Measurements from ENCODE around the gene PPARD.
A peak's percentile ranks its signal among the peaks of the same experiment; 100 is the strongest.

Gene PPARD

DNA sequence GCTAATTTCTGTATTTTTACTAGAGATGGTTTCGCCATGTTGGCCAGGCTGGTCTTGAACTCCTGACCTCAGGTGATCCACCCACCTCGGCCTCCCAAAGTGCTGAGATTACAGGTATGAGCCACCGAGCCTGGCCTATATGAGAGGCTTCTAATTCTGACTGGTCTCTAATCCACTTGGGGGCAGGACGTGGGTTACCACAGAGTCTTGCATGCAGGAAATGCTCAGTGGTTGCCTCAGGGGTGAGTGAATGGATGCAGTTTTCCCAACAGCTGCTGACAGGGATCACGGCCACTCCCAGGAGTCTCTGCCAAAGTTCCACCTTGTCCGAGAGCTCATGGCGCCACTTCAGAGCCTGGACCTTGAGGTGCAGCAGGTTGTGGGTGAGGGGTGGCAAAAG lies 103.3 kb downstream of the PPARD start:
- DNase-seq: peak; percentile 53

DNA sequence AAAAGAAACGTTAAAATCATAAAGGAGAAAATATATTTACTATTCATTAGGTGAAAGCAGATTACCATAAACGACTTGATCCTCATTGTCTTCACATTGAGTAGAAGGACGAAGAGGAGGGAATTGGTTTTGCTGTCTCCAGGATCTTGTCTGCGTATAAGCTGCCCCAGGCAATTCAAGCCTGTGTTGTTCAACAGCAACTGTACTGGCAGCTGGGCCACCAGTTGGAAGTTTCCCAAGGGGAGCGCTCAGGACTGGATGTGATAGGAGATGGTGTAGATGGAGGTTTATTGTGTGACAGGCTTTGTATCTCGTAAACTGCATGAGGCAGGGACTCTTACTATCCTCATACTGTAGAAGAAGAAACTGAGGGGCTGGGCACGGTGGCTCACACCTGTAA lies 105.8 kb downstream of the PPARD start:
- no peak for DNase-seq

GRCh38 chr6:35449287-35449881 lies 107.0 kb downstream of the PPARD start:
- DNase-seq: peak; percentile 84

DNA sequence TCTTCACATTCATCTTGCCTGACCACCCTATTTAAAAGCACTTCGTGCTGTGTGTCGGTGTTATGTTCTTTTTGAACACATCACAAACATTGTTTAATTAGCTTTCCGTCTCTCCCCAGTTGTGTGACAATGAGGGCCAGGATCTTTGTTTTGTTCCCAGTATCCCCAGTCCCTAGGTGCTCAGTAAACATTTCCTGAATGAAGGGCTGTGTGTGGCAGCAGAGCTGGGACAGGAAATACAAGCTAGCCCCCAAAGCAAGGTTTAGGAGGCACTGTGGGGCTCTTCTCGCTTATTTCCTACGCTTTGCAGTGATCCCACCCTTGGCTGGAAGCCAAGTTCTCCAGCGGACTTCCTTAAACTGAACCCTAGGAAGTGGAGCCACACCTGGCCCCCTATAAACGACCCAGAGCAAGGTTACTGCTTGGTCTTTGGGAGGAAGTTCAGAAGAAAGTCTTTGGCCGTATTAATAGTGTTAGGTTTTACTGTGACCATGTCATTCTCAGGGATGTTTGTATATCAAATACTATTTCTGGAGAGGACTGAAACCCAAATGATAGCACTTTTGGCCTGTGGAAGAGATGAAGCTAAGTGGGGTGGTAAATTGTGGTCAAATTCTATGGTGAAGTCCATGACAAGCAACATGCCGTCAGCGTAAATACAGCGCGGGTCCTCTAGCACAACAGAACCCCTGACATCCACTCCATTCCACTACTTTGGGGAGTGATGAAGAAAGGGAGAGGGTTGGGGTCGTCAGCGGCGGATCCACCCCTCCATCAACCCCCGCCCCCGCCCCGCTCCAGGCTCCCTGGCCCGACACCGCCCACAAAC lies 109.2 kb downstream of the PPARD start:
- no peak for DNase-seq

GRCh38 chr6:35452183-35453090 lies 110.1 kb downstream of the PPARD start, which contains the start of gene FANCE:
FANCE (plus strand) TSS chr6:35452338; CDS start chr6:35452546, 208 bp downstream.
- peak; percentile 97 for DNase-seq

DNA sequence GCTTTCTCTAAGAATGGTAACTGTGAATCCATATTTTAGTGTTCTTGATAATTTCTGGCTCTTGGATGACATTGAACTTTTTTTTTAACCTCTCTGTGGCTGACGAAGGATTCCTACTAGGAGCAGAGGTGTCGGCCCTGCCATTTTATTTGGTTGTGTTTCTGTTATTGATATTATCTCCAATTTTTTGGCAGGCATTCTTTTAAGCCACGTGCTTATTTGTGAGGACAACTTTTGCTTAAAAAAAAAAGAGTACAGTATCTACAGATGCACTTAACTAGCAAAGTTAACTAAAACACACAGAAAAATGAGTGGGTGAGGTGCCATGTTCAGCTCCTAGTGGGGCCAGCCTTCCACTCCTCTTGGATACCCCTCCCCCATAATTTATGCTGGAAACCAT lies 110.9 kb downstream of the PPARD start:
- DNase-seq: no peak

DNA sequence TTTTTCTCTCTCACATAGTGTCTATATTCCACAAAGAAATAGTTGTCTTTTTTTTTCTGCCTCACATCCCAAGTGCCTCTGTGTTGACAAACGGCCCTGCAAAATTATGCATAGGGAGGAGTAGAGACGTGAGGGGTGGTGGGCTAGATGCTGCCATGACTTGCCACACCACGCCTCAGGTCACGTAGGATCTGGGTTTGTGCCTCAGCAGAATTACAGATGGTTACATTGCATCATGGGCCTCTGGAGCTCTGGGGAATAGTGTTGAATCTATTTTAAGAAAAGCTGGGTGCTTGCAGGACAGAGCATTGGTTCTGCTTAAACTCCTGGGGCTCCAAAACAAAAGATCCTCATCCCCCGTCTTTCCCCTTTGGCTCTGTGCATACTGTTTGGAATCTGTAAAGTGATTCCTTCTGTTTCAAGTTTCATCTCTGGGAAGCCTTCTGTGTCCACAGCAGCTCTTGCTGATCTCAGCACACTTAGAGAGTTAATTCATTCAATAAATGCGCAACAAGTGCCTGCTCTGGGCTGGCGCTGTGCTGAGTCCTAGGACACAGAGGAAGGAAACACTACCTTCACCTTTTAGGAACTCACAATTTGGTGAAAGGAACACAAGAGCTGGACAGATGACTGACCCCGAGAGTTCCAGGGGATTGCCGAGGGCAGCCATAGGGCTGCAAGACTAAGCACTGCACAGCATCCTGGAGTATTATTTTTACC lies 112.2 kb downstream of the PPARD start:
- no peak for DNase-seq

DNA sequence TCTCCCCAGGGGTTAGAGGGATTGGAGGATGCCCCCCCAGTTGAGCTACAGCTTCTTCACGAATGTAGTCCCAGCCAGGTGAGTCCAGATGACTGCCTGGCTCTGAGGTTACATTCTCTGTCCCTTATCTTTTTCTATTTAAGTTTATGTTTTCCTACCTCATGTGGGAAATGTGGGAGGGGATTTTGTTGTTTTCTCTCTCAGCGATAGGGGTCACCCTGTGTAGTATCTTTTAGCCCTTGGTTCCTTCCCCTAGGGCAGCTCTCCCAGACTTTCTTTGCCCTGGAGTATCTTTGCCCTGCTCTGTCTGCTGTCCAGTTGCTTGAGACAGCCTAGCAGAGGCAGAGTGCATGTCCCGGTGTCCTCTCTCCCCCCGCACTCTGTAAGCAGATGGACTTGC lies 115.5 kb downstream of the PPARD start:
- no peak for DNase-seq

DNA sequence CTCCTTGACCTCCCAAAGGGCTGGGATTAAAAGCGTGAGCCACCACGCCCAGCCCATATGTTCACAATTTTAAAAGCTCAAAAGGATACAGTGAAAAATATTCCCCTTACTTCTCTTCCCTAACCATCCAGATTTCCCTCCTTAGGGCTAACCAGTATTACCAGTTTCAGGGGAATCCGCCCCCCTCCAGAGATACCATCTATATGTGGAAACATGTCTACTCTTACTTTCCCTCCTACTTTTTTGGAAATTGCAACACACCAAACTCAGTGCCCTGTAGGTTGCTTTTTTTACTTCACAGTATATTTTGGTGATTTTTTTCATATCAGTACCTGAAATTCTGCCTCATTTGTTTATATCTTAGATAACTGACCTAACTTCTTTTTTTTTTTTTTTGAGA lies 118.9 kb downstream of the PPARD start:
- DNase-seq: no peak

DNA sequence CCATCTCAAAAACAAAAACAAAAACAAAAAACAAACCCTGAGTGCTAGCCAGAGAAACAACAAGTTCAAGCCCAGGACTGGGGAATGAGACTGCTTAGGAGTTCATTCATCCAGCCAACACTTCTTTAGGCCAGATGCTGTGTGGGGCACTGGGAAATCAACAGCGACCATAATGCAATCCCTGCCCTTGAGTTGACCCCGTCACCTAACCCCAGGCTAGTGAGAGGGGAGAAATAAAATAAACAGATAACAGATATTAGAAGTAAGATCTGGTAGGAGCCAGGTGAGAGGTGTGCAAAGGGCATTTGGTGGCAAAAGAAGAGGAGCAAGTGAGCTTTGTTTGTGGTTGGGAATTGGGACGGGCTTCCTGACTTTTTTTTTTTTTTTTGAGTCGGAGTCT lies 120.9 kb downstream of the PPARD start:
- no peak for DNase-seq

DNA sequence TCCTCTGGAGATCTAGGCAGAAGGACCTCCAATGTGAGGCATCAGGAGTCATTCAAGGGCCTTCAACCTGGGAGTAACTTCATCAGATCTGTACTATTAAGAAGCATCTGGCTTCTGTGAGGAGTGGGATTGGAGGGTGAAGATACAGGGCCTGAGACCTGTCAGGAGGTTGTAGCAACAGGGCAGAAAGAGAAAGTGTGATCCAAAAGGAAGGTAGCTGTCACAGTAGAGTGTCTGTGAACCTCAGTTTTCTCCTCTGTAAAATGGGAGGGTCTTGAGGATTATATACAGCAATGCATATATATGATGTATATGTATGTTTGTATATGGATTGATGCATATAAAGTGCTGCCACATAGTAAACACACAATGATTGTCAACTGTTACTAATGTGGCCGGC lies 123.3 kb downstream of the PPARD start:
- no peak for DNase-seq

DNA sequence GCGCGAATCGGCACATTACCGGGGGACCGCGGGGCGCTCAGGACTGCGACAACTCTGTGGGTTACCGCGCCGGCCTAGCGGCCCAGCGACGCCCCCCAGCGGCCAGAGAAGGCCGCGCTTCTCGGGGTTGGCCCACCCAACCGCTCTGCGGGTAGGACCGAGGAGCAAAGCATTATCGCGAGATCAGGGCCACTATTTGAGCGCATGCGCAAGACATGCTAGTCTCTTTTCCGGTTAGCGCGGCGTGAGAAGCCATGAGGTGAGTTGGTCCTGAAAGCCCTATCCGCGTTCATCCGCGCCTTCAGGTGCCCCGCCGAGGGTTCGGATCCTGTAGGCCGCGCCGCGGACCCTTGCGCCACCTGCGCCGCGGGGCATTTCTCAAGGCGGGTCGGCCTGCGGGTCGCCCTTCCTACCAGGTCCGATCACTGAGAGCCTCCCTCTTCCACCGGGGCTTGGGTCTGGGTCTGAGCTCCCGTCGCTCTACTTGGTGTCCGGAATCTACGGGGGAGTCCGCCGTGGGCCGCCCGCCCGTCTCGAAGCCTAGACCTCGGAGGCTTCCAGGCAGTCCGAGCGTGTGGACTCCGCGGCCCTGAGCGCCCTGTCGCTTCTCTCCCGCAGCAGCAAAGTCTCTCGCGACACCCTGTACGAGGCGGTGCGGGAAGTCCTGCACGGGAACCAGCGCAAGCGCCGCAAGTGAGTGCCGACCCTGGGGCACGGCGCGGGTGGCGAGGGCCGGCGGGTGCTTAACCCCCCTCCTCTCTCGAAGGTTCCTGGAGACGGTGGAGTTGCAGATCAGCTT lies 126.0 kb downstream of the PPARD start, which contains the start of gene RPL10A:
Gene RPL10A (plus strand): TSS at position 221 of the 799 bp plus-strand sequence. CDS start 34 bp downstream, at position 255.
- peak; percentile 98 for DNase-seq

DNA sequence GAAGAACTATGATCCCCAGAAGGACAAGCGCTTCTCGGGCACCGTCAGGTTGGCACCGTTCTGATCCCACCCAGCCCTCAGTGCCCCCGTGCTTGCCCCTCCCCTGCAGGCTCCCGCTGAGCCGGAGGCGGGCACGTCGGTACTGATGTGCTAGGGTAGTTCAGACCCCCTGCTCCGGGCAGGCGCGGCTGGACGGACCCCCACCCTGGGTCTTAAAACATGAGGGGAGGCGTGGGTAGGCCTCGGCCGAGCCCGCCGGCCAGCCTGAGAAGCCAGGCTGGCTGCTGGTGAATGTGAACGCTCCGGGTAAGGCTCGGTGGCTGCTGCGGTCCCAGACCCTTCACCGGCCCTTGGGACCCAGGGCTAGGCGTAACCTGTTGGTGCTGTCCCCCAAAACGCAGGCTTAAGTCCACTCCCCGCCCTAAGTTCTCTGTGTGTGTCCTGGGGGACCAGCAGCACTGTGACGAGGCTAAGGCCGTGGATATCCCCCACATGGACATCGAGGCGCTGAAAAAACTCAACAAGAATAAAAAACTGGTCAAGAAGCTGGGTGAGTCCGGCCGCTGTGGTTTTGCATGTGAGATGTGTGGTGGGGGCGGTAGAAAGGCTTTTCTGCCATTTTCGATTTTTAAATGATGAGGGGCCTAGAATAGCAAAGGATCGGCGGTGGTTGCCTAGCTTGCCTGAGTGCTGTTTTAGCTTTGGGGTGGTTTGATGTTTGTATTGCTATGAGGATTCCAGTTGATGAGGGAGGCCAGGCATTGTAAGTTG lies 126.8 kb downstream of the PPARD start:
- DNase-seq: no peak

GRCh38 chr6:35469751-35470662 lies 127.6 kb downstream of the PPARD start:
- DNase-seq: peak; percentile 50

GRCh38 chr6:35470663-35471120 lies 128.3 kb downstream of the PPARD start:
- peak; percentile 25 for DNase-seq

DNA sequence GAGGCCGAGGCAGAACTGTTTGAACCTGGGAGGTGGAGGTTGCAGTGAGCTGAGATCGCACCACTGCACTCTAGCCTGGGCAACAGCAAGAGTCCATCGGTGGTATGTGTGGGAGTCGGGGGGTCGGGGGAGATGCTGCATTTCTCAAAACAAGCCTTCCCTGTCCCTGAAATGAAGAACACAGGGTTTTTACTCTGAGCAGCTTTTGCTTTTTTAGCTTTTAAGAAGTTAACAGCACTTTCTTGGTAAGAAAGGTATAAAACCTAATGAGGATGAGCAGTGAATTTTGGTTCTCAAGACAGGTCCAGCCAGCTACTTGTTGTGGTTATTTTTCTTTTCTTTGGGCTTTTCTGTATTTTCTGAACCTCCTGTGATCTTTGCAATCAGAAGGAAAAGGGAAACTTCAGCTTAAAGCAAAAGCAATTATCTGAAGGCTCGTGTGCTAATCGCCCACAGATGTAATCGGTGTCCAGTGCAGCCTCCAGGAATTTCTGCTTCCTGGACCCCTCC lies 129.5 kb downstream of the PPARD start:
- no peak for DNase-seq

DNA sequence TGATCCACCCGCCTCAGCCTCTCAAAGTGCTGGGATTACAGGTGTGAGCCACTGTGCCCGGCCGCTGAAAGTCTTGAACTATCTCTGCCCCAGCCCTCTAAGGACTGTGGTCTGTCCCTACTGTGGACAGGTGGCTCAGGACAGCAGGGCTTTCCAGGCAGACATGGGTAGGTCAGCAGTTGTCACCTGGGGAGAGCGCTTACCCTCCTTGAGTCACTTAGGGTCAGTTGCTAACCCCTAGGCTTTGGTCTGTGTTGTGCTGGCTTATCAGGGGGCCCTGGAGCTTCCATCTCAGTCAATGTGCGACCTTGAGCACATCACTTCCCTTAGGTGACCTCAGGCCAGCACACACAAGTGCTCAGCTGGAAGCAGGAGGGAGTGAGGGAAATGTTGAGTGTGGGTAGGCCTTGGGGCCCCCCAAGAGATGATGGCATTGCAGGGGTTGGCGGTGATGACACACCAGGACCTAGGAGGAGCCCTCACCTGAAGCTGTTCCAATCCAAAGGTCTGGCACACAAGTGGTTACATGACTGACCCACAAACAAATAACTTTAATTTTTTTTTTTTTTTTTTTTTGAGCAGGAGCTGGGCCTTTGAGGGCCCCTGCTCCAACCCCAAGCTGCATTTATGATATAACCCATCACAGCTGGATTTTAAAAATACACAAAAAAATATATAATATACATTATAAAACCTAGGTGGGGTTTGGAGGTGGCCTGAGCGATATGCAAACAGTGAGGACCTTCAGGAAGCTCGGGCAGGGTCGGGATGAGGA lies 130.9 kb downstream of the PPARD start:
- DNase-seq: peak; percentile 46

- peak; percentile 45 for DNase-seq
These were observed 131.4 kb downstream of the PPARD start for GRCh38 chr6:35473850-35474130.
